ENCODE measurements around the gene KCP. TPM values are rescaled to one million over a fixed set of nuclear protein-coding genes. Genes with fewer than 3 reads are reported as not detected.

KCP gene
- total and polyA plus RNA-seq, 8 donors, result 1.5 to 9.8 (median 7.0) TPM

DNA sequence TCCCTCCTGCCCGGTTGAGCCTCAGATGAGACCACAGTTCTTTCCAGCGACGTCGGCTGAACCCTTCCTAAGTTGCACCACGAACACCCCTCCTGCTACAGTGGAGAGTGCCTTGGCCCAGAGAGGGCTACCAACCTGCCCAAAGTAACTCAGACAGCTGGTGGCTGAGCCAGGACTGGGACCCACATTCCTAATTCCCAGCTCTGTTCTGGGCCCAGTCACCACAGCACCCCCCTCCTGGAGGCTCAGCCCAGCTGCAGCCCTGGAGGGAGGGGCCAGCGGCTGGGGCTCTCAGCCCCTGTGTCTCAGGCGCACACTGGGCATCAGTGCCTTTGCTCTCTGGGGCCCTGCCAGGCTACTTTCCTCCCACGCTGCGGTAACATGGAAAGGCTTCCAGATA lies 37.3 kb downstream of the KCP start:
- Histone ChIP-seq H3K27ac (no peak overlapping the region), H3K36me3 (no peaks in the 10 kb centered on the region), H3K4me3 (no peak overlapping the region), H3K4me1 (peaks cover 7 to 19% of the 10 kb centered on the region in 2 donors), H3K27me3 (peaks cover 0 to 31% of the 10 kb centered on the region in 2 donors), H3K9me3 (no peaks in the 10 kb centered on the region)
- TF ChIP-seq, protein P1, sequence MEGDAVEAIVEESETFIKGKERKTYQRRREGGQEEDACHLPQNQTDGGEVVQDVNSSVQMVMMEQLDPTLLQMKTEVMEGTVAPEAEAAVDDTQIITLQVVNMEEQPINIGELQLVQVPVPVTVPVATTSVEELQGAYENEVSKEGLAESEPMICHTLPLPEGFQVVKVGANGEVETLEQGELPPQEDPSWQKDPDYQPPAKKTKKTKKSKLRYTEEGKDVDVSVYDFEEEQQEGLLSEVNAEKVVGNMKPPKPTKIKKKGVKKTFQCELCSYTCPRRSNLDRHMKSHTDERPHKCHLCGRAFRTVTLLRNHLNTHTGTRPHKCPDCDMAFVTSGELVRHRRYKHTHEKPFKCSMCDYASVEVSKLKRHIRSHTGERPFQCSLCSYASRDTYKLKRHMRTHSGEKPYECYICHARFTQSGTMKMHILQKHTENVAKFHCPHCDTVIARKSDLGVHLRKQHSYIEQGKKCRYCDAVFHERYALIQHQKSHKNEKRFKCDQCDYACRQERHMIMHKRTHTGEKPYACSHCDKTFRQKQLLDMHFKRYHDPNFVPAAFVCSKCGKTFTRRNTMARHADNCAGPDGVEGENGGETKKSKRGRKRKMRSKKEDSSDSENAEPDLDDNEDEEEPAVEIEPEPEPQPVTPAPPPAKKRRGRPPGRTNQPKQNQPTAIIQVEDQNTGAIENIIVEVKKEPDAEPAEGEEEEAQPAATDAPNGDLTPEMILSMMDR (IDR thresholded peaks at IDR 0.05), result no peak
- DNase-seq (no peak), ATAC-seq (no peak)
- intact Hi-C loops (cut with DNase I), result no loop called here

DNA sequence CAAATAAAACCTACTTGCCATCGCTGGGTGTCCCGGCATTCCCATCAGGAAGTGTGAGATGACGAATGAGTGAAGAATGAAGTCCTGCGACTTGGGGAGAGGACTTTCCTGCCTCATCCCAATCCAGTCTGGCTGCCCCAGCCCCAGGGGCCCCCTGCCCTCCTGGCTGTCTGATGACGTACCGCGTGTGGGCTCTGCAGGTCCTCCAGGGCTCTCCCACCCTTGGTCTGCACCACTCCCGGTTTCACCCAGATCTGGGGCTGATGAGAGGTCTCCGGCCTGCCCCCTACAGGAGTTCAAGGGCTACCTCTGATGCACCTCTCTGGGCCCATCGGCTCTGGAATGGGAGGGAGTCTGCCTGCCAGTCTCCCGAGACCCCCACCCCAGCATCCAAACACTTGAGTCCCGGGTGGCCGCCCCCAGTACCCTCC lies 38.1 kb downstream of the KCP start:
- peaks cover 7 to 21% of the 10 kb centered on the region in 2 donors for H3K4me1 ChIP-seq
- intact Hi-C loops (cut with DNase I), result no loop called here
- peaks cover 0 to 31% of the 10 kb centered on the region in 2 donors for H3K27me3 ChIP-seq
- no peaks in the 10 kb centered on the region for H3K9me3 ChIP-seq
- ATAC-seq (no peak), DNase-seq (peak in 1 of 4 donors; percentile 59)
- H3K4me3 ChIP-seq, result no peak overlapping the region
- H3K27ac ChIP-seq, result no peak overlapping the region
- no peaks in the 10 kb centered on the region for H3K36me3 ChIP-seq
- TF ChIP-seq, protein P1 (IDR thresholded peaks at IDR 0.05), result no peak

DNA sequence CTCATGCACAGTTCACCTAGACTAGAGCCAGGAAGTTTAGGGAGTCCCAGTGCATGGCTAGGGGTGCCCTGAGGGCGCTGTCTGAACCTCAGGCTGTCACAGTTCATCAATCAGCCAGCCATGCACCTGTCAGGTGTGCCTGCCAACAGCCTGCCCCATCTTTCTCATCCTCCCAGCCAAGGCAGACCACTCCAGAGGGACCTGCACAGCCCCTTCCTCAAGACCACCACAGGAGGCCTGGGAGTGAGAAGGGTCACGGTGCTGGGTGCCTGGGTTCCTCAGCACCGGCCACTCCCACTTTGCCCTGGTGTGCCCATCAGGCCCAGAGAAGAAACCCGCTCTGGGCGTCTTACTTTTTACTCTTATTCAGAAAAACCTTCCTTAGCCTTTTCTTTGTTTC lies 39.5 kb downstream of the KCP start:
- H3K4me3 ChIP-seq, result no peak overlapping the region
- TF ChIP-seq, protein P1 (IDR thresholded peaks at IDR 0.05), result no peak
- no peaks in the 10 kb centered on the region for H3K9me3 ChIP-seq
- H3K4me1 ChIP-seq, result peaks cover 7 to 21% of the 10 kb centered on the region in 2 donors
- ATAC-seq (no peak), DNase-seq (no peak)
- peaks cover 0 to 31% of the 10 kb centered on the region in 2 donors for H3K27me3 ChIP-seq
- H3K27ac ChIP-seq, result no peak overlapping the region
- intact Hi-C loops (cut with DNase I), result no loop called here
- peaks cover 0 to 9% of the 10 kb centered on the region in 2 donors for H3K36me3 ChIP-seq

DNA sequence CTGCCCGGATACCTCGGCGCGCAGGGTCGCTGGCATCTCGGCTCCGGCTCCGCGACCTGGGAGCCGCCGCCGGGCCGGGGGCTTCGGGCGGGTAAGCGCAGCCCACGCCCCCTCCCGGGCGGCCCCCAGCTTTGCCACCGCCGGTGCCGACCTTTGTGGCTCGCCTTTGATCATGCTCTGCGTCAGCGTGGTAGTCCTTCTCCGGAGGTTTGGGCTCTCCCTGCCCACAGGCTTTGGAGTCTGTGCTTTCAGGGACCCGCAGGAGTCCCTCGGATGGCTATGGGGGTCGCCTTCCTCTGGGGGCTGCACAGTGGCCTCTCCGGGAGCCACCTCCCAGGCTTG lies 40.6 kb downstream of the KCP start:
- ATAC-seq (no peak), DNase-seq (no peak)
- Histone ChIP-seq H3K36me3 (peaks cover 0 to 21% of the 10 kb centered on the region in 2 donors), H3K4me1 (peaks cover 7 to 21% of the 10 kb centered on the region in 2 donors), H3K9me3 (no peaks in the 10 kb centered on the region), H3K4me3 (peak overlapping the region; percentile 47 to 56), H3K27me3 (peaks cover 0 to 31% of the 10 kb centered on the region in 2 donors), H3K27ac (no peak overlapping the region)
- intact Hi-C loops (cut with DNase I), result no loop called here
- TF ChIP-seq, protein P1 (IDR thresholded peaks at IDR 0.05), result no peak

DNA sequence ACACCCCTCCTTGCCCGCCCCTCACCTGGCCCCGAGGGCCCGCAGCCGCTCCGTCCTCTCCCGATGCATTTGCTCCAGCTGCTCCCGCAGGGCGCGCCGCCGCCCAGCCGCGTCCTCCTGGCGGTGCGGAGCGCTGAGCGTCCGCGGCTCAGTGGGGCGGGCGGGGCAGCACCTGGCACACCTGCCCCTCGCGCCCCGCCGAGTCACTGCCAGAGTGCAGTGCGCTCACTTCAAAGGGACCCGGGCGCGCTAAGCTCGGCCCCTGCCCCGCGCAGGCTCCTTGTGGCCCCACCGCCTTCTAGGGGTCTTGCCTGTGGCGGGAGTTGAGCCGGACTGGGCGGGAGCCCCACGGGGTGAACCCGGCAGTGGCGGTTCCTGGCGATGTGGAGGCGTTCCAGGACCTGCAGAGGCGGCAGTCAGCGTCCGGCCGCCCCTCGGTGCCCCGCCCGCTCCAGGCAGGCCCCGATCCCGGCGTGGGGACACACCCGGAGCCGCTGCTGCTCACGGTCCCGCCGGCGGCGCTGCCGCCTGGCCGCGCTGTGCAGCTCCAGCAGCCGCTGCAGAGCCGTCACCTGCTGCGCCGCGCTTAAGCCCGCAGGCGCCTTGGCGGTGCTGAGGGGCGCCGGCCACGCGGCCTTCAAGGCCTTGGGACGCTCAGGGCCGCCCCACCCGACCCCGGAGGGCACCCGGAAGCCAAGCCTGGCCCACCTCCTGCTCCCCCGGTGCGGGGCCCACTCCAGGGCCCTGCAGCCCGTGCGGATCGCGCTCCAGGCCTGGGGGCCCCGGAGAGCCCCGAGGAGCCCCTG lies 41.2 kb downstream of the KCP start:
- Histone ChIP-seq H3K9me3 (no peaks in the 10 kb centered on the region), H3K4me1 (peaks cover 8 to 22% of the 10 kb centered on the region in 2 donors), H3K27me3 (peaks cover 0 to 29% of the 10 kb centered on the region in 2 donors), H3K36me3 (peaks cover 0 to 21% of the 10 kb centered on the region in 2 donors), H3K4me3 (peak overlapping the region; percentile 47 to 56), H3K27ac (no peak overlapping the region)
- intact Hi-C loops (cut with DNase I), result no loop called here
- DNase-seq (peak in 2 of 4 donors; percentile 64 to 89), ATAC-seq (peak; percentile 90)
- TF ChIP-seq, protein P1 (IDR thresholded peaks at IDR 0.05), result peak in 1 of 2 donors; percentile 10
